ENCODE data around the gene MCEE. TPM values are rescaled to one million over a fixed set of nuclear protein-coding genes. Genes with fewer than 3 reads are reported as not detected.

Gene MCEE
- total RNA-seq, 4 donors from 2014 or later: 19.0 to 45.2 (median 33.3) TPM

DNA sequence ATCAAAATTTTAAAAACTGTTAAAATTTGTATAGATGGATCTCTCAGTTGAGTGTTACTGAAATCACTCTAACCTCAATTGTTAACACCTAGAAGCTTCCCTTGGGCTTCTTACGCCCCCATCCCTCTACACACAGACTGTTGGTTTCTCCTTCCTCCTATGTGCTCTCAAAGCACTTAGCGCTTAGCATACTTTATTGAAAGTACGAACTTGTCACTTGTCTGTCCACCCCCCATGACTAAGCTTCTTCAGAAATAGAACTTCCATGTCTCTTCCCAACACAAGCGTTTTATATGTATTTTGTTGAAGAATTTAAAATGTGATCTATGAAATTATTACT lies 846 bp upstream of the MCEE start:
- 1 to 2% methylated on average over 4 of the region's 4 CpGs for WGBS, 2 donors
- TF ChIP-seq, protein P1, sequence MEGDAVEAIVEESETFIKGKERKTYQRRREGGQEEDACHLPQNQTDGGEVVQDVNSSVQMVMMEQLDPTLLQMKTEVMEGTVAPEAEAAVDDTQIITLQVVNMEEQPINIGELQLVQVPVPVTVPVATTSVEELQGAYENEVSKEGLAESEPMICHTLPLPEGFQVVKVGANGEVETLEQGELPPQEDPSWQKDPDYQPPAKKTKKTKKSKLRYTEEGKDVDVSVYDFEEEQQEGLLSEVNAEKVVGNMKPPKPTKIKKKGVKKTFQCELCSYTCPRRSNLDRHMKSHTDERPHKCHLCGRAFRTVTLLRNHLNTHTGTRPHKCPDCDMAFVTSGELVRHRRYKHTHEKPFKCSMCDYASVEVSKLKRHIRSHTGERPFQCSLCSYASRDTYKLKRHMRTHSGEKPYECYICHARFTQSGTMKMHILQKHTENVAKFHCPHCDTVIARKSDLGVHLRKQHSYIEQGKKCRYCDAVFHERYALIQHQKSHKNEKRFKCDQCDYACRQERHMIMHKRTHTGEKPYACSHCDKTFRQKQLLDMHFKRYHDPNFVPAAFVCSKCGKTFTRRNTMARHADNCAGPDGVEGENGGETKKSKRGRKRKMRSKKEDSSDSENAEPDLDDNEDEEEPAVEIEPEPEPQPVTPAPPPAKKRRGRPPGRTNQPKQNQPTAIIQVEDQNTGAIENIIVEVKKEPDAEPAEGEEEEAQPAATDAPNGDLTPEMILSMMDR (IDR thresholded peaks at IDR 0.05): no peak
- no peak for TF ChIP-seq POLR2A (IDR thresholded peaks at IDR 0.05)
- intact Hi-C loops (cut with DNase I; ENCODE audit: low total_unique reads): no loop called here
- DNase-seq (ENCODE audit: low spot score in 2 of 2): no peak
- peak overlapping the region; percentile 71 for H3K4me3 ChIP-seq (ENCODE audit: low read depth, poor library complexity, severe bottlenecking)

DNA sequence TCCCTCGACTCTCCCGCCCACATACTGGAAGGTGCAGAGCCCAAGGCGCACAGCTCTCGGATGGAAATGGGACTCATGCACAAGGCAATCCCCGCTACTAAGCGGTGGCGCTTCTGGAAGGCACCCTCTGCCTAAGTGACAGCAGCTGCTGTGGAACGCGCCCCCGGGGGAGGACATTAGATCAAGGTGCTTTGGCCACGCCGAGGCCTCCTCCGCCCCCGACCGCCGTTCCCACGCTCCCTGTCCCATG lies 202 bp downstream of the MCEE start:
- intact Hi-C loops (cut with DNase I; ENCODE audit: low total_unique reads): no loop called here
- TF ChIP-seq, protein P1 (IDR thresholded peaks at IDR 0.05): no peak
- no peak for TF ChIP-seq POLR2A (IDR thresholded peaks at IDR 0.05)

DNA sequence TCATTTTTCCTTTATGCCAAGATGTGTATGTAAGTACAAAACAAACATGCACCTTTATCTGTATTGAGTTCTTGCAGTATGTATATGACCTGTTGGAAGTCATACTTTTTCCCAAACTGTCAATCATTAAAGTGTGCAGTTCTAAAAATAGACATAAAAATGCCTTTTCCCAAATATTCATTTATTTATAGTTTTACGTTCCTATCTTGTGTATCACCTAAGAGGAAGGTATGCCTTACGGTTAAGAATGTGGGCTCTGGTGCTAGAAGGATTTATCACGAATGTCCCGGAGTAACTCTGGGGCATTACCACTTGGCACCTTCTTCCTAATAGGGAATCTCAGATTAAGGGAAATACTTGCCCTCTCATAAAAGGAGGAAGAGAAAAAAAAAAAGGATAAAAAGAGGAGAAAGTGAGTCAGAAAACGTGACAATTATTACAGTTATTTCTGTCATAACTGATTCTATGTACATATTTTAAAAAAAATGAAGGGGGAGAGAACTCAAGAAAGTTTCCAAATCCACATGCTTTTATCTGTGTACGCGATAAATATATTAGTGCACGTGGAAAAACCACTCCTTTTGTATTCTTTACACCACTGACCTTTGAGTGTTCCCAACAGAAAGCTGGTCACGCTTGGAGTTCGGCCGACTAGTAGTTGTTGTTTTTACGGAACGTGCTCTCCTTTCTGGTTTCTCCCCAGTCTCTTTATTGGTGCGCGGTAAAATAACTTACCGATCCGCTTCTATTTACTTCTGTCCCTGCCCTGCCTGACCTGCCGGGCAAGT lies 721 bp downstream of the MCEE start:
- intact Hi-C loops (cut with DNase I; ENCODE audit: low total_unique reads): no loop called here
- DNase-seq (ENCODE audit: low spot score in 2 of 2): no peak
- 1% methylated on average over 18 of the region's 18 CpGs for WGBS, 2 donors

More for the DNA sequence above, 202 bp downstream of the MCEE start:
- peak overlapping the region; percentile 71 for H3K4me3 ChIP-seq (ENCODE audit: low read depth, poor library complexity, severe bottlenecking)
- no peak for DNase-seq (ENCODE audit: low spot score in 2 of 2)
- WGBS, 2 donors: 0% methylated on average over 13 to 15 of the region's 17 CpGs

DNA sequence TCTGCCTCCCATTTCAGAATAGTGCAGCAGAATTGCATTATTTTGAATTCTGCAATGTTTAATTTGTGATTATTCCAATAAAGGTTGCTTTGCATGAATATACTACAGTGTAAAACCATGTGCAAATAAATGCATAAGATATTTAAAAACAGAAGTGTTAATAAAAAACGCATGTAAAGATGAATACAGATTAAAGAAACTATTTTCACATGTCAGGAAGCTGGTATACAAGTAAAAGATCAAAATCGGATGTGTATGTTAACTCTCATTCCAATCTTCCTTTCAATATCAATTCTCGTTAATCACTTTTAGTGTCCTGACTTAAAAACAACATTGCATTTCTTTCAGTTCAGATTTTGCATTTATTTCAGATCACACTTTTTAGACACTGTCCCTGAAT lies 3.1 kb downstream of the MCEE start:
- no peak for TF ChIP-seq POLR2A (IDR thresholded peaks at IDR 0.05)
- TF ChIP-seq, protein P1 (IDR thresholded peaks at IDR 0.05): no peak
- H3K4me3 ChIP-seq (ENCODE audit: low read depth, poor library complexity, severe bottlenecking): no peak overlapping the region
- intact Hi-C loops (cut with DNase I; ENCODE audit: low total_unique reads): no loop called here
- WGBS, 2 donors: 41 to 56% methylated on average over 3 of the region's 3 CpGs
- DNase-seq (ENCODE audit: low spot score in 2 of 2): no peak

More for the DNA sequence above, 721 bp downstream of the MCEE start:
- peak overlapping the region; percentile 71 for H3K4me3 ChIP-seq (ENCODE audit: low read depth, poor library complexity, severe bottlenecking)
- no peak for TF ChIP-seq POLR2A (IDR thresholded peaks at IDR 0.05)
- TF ChIP-seq, protein P1 (IDR thresholded peaks at IDR 0.05): no peak

DNA sequence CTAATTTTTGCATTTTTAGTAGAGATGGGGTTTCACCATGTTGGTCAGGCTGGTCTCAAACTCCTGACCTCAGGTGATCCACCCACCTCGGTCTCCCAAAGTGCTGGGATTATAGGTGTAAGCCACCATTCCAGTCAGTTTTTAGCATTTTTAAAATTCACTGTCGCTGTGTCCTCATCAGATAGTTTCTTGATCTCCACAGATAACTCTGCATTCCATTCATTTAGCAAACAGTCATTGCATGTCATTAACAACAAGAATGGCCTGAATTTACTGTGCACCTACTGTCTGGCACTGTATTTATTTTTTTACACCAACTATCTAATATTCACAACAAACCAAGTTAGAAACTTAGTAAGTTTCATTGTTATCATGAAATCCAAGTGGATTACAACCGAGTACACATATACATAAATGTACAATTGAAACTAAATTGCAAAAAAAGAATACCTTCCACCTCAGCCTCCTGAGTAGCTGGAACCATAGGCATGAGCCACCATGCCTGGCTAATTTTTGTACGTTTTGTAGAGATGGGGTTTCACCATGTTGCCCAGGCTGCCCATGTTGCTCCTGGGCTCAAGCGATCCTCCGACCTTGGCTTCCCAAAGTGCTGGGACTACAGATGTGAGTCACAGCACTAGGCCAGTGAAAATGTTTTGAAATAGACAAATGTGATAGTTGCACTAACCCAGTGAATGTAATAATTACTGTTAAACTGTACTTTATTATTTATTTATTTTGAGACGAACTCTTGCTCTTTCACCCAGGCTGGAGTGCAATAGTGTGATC lies 4.3 kb downstream of the MCEE start:
- intact Hi-C loops (cut with DNase I; ENCODE audit: low total_unique reads): no loop called here
- H3K4me3 ChIP-seq (ENCODE audit: low read depth, poor library complexity, severe bottlenecking): no peak overlapping the region
- no peak for DNase-seq (ENCODE audit: low spot score in 2 of 2)
- WGBS, 2 donors: 88 to 92% methylated on average over 7 of the region's 7 CpGs
- no peak for TF ChIP-seq POLR2A (IDR thresholded peaks at IDR 0.05)
- TF ChIP-seq, protein P1 (IDR thresholded peaks at IDR 0.05): no peak

Data from lower leg skin (tissue), 4 donors.